Measurements from ENCODE around the gene CHST9. TPM values are rescaled to one million over a fixed set of nuclear protein-coding genes. Genes with fewer than 3 reads are reported as not detected.

CHST9 gene
- total RNA-seq, 4 donors from 2014 or later = 0.16 to 0.80 (median 0.41) TPM; not detected in 1

DNA sequence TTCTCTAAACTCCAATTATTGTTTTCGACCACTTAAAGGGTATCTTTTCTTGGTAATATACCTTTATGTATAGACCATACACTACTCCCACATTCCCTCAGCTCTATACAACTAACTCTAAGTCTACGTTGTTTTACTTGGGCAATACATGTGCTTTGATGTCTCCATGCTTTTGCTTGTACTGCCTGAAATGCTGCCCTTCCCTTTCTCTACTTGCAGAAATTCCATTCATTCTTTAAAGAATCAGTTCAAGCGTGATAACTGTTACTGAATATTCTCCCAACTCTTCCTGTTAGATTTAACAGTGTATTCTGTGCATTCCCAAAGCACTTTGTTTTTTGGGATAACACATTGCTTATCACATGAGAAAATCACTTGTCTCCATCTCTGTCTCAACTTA is 162.6 kb downstream of the CHST9 start:
- Histone ChIP-seq H3K9me3 (no peaks in the 10 kb centered on the region), H3K27me3 (no peaks in the 10 kb centered on the region), H3K36me3 (no peaks in the 10 kb centered on the region), H3K4me1 (no peaks in the 10 kb centered on the region), H3K27ac (no peak overlapping the region), H3K4me3 (no peak overlapping the region)
- WGBS, 2 donors (ENCODE audit: low coverage in 1 of 2) = 46 to 51% methylated on average over 3 of the region's 3 CpGs
- TF ChIP-seq POLR2A (IDR thresholded peaks at IDR 0.05) (no peak), POLR2AphosphoS5 (IDR thresholded peaks at IDR 0.05) (no peak), EP300 (IDR thresholded peaks at IDR 0.05; ENCODE audit: low read depth) (no peak)
- intact Hi-C loops (cut with DNase I; ENCODE audit: low total_unique reads) (no loop called here), in situ Hi-C loops (cut with MboI; ENCODE audit: low pct_ligation_motif_present in 1 of 4, low pct_unique_long_range_greater_than_20kb in 1 of 4, low sequenced_read_pairs in 3 of 4) (loop anchor here in 1 of 4 donors (10.0 kb wide), 1 partner anchor 112 kb away; no protein-coding TSS in a partner anchor)
- no peak for DNase-seq

- in situ Hi-C loops (cut with MboI; ENCODE audit: low pct_ligation_motif_present in 1 of 4, low pct_unique_long_range_greater_than_20kb in 1 of 4, low sequenced_read_pairs in 3 of 4) (no loop called here), intact Hi-C loops (cut with DNase I; ENCODE audit: low total_unique reads) (no loop called here)
- no peak for TF ChIP-seq EP300 (IDR thresholded peaks at IDR 0.05; ENCODE audit: low read depth)
- TF ChIP-seq, protein P1, sequence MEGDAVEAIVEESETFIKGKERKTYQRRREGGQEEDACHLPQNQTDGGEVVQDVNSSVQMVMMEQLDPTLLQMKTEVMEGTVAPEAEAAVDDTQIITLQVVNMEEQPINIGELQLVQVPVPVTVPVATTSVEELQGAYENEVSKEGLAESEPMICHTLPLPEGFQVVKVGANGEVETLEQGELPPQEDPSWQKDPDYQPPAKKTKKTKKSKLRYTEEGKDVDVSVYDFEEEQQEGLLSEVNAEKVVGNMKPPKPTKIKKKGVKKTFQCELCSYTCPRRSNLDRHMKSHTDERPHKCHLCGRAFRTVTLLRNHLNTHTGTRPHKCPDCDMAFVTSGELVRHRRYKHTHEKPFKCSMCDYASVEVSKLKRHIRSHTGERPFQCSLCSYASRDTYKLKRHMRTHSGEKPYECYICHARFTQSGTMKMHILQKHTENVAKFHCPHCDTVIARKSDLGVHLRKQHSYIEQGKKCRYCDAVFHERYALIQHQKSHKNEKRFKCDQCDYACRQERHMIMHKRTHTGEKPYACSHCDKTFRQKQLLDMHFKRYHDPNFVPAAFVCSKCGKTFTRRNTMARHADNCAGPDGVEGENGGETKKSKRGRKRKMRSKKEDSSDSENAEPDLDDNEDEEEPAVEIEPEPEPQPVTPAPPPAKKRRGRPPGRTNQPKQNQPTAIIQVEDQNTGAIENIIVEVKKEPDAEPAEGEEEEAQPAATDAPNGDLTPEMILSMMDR (IDR thresholded peaks at IDR 0.05) = peak; percentile 26 to 48 (median 40)
- H3K36me3 ChIP-seq = no peaks in the 10 kb centered on the region
- H3K27ac ChIP-seq = no peak overlapping the region
- H3K27me3 ChIP-seq = no peaks in the 10 kb centered on the region
- no peaks in the 10 kb centered on the region for H3K9me3 ChIP-seq
- DNase-seq = no peak
- 54 to 56% methylated on average over 2 of the region's 2 CpGs for WGBS, 2 donors (ENCODE audit: low coverage in 1 of 2)
- H3K4me3 ChIP-seq = no peak overlapping the region
- H3K4me1 ChIP-seq = no peaks in the 10 kb centered on the region
These were observed 167.1 kb downstream of the CHST9 start for GRCh38 chr18:27017901-27018500.

- intact Hi-C loops (cut with DNase I; ENCODE audit: low total_unique reads) = no loop called here
- no peak for DNase-seq
- WGBS, 2 donors (ENCODE audit: low coverage in 1 of 2) = 66 to 89% methylated on average over 1 of the region's 1 CpG
- Histone ChIP-seq H3K4me1 (no peaks in the 10 kb centered on the region), H3K4me3 (no peak overlapping the region), H3K27me3 (no peaks in the 10 kb centered on the region), H3K9me3 (no peaks in the 10 kb centered on the region), H3K36me3 (no peaks in the 10 kb centered on the region), H3K27ac (no peak overlapping the region)
- TF ChIP-seq EP300 (IDR thresholded peaks at IDR 0.05; ENCODE audit: low read depth) (no peak), POLR2A (IDR thresholded peaks at IDR 0.05) (no peak), POLR2AphosphoS5 (IDR thresholded peaks at IDR 0.05) (no peak)
- TF ChIP-seq, protein P1 (IDR thresholded peaks at IDR 0.05) = no peak
- in situ Hi-C loops (cut with MboI; ENCODE audit: low pct_ligation_motif_present in 1 of 4, low pct_unique_long_range_greater_than_20kb in 1 of 4, low sequenced_read_pairs in 3 of 4) = no loop called here
These were observed 170.3 kb downstream of the CHST9 start for GRCh38 chr18:27014841-27015240.

DNA sequence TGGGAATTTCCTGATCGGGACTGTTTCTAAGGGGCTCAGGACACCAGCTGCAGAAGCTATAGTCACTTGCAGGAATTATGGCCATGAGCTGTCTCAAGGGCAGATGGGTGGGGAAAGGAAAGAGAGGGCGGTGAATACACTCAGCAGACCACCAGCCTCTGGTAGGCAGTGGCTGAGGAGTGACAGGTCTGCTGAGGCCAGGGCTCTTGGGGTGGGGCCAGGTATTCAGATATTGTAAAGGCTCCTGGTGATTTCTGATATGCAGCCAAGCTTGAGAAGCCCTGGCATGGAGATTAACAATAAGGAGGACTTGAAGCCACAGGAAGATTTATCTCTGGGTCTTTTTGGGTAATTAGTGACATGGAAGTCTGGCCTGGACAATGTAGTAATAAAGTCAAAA is 174.3 kb downstream of the CHST9 start:
- 89% methylated on average over 2 of the region's 2 CpGs; no CpG with 5 or more reads in 1 of the 2 donors for WGBS, 2 donors (ENCODE audit: low coverage in 1 of 2)
- in situ Hi-C loops (cut with MboI; ENCODE audit: low pct_ligation_motif_present in 1 of 4, low pct_unique_long_range_greater_than_20kb in 1 of 4, low sequenced_read_pairs in 3 of 4) = no loop called here
- intact Hi-C loops (cut with DNase I; ENCODE audit: low total_unique reads) = no loop called here
- Histone ChIP-seq H3K27ac (no peak overlapping the region), H3K4me1 (no peaks in the 10 kb centered on the region), H3K4me3 (no peak overlapping the region), H3K27me3 (no peaks in the 10 kb centered on the region), H3K9me3 (no peaks in the 10 kb centered on the region), H3K36me3 (no peaks in the 10 kb centered on the region)
- DNase-seq = no peak
- TF ChIP-seq EP300 (IDR thresholded peaks at IDR 0.05; ENCODE audit: low read depth) (no peak), POLR2AphosphoS5 (IDR thresholded peaks at IDR 0.05) (no peak), POLR2A (IDR thresholded peaks at IDR 0.05) (no peak)
- TF ChIP-seq, protein P1 (IDR thresholded peaks at IDR 0.05) = no peak

DNA sequence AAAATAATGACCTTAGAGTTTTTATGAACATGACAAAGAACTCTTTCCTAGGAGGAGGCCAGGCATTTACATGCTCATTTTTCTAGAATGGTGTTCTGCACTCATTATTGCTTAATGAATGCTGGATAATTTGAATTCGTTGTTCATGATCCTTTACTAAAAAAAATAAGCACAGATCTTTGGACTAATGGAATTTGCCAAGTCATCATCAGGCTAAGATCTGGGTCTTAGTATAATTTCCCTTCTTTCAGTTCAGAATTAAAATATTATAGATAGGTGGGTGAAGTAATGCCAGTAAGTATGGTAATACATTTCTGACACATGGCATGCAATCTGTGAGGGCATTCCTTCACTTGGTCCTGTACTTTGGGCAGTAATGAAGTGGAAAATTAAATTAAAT is 175.8 kb downstream of the CHST9 start:
- DNase-seq = no peak
- TF ChIP-seq, protein P1 (IDR thresholded peaks at IDR 0.05) = no peak
- Histone ChIP-seq H3K9me3 (no peaks in the 10 kb centered on the region), H3K4me1 (no peaks in the 10 kb centered on the region), H3K27me3 (no peaks in the 10 kb centered on the region), H3K36me3 (no peaks in the 10 kb centered on the region), H3K4me3 (no peak overlapping the region), H3K27ac (no peak overlapping the region)
- WGBS, 2 donors (ENCODE audit: low coverage in 1 of 2) = 18 to 73% methylated on average over 1 of the region's 1 CpG
- intact Hi-C loops (cut with DNase I; ENCODE audit: low total_unique reads) = no loop called here
- in situ Hi-C loops (cut with MboI; ENCODE audit: low pct_ligation_motif_present in 1 of 4, low pct_unique_long_range_greater_than_20kb in 1 of 4, low sequenced_read_pairs in 3 of 4) = loop anchor here in 1 of 4 donors (10.0 kb wide), 2 partner anchors 204 to 596 kb away; no protein-coding TSS in a partner anchor

All from transverse colon (tissue), 4 donors.